CD4-positive, alpha-beta T cell treated with Interleukin-4 for 1 hour (primary cell): ENCODE results near the gene AUTS2.

Experiments
- DNase-seq, 2 donors: peaks; one replicate each; pipeline ENCODE4 v3.0.0-alpha.2; 2020 to 2022

AUTS2 gene

DNA sequence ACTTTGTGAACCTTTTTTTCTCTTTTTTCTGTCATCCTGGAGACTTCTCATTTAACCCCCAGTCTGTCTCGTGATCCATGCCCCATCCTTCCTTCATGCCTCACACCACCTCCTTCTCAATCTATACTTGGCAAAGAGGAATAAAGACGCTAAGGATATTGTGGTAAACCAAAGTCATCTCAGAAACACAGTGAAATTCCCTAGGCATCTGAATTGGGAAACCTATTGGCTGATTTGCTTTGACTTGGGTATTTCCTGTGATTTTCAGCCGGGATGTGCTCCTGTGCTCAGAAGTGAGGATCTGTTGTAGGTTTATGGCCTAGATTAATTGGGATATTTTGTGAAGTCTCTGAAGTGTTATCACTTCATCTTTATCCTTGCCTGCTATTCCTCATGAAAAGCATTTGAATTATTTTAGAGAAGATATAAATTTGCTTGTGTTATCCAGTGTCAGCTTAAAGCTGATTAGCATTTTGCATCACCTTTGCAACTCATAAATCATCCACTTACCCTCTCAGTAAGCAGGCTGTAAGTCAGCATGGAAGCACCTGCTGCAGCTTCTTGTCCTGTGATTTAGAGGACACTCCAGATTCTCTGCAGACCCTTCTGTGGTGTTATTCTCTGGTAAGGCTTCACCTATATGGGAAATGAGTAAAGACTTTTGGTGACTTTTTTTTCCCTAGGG is 138.0 kb downstream of the AUTS2 start:
- DNase-seq: no peak

- DNase-seq: no peak
These were observed 140.2 kb downstream of the AUTS2 start for GRCh38 chr7:69738396-69738951.

DNA sequence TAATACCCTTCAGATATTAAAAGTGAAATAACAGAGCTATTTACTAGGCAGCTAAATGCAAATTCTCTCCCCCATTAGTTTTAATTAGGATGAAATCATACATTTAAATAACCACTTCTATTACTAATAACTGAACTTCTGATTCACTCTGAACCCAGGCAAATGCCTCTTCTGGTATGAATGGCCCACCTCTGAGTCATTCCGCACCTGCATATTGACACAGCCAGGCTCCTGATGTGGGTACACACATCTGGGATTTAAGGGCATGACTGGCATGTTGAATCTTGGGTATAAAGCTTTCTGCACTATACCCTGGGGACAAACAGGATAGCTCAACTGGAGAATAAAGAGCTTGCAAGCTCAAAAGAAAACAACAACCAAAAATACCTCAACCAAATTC is 140.9 kb downstream of the AUTS2 start:
- no peak for DNase-seq

DNA sequence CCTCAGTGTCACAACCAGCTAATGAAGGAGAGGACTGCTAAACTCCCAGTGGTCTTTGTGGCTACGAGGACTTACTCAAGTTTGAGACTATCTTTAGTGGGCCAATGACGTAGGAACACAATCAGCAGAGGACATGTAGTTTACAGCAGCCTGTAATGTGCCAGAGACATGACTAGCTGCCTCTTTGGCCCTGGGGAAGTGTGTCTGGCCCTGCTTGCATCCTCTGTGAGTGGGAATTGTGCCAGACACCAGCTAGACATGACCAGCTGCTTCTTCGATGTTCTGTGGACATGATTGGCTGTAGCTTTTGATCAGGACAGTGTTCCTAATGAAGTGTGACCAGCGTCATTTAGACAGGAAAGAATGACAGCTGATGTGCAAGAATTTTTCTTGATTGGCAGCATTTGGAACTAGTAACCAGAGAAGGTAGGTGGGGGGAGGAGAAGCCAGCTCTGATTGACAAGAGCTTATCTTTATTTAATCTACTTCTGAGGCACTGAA is 141.7 kb downstream of the AUTS2 start:
- peak in 1 of 2 donors; percentile 12 for DNase-seq

DNA sequence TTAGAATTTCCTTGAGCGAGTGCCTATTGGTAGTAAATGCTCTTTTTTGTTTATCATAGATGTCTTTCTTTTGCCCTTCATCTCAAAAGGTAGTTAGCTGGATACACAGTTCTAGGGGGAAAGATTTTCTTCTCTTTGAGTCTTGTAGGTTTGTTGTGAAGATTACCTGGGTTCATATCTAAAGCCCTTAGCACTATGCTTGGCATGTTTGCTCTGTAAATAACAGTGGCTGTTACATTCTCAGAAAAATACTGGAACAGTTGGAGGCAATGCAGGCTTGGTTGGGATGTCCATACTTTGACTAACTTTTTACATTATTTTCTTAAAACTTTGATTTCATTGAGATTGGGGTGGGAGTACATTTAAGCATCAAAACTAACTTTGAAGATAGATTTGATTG is 144.0 kb downstream of the AUTS2 start:
- DNase-seq: no peak

- no peak for DNase-seq
These were observed 145.2 kb downstream of the AUTS2 start for GRCh38 chr7:69743436-69743835.

- DNase-seq: no peak
These were observed 145.8 kb downstream of the AUTS2 start for GRCh38 chr7:69744026-69744425.

DNA sequence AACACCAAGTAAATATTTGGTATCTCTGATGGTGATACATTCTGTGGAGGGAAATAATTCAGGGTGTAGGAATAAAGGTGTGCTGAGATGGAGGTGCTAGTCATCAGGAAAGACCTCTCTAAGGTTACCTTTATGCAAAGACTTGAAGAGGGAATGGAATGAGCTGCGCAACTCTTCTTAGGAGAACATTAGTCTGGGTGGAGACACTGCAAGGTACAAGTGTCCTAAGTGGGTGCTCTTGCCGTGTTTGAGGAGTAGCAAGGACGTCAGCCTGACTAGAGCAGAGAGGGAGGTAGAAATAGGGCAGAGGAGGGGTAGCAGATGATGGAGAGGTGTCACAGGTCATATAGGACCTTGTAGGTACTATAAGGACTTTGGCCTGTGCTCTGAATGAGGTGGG is 148.1 kb downstream of the AUTS2 start:
- DNase-seq: no peak

- DNase-seq: no peak
These were observed 148.9 kb downstream of the AUTS2 start for GRCh38 chr7:69747144-69747543.

DNA sequence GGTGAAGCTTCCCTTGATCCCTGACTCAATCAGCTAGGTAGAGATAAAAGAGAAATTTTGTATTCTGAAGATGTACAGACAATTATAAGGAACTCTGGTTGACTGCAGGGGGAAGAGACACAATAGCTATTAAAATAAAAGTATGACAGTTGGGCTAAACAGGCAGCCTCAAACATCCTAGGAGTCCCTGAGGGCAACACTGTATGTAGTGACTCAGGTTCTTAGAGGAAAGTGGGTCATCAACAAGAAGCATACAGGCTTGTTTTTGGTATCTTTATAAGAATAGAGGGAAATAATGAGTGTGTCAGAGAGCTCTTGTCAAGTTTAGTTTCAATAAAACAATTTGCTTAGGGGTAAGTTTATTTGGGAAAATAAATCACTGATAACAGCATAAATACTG is 150.3 kb downstream of the AUTS2 start:
- no peak for DNase-seq

DNA sequence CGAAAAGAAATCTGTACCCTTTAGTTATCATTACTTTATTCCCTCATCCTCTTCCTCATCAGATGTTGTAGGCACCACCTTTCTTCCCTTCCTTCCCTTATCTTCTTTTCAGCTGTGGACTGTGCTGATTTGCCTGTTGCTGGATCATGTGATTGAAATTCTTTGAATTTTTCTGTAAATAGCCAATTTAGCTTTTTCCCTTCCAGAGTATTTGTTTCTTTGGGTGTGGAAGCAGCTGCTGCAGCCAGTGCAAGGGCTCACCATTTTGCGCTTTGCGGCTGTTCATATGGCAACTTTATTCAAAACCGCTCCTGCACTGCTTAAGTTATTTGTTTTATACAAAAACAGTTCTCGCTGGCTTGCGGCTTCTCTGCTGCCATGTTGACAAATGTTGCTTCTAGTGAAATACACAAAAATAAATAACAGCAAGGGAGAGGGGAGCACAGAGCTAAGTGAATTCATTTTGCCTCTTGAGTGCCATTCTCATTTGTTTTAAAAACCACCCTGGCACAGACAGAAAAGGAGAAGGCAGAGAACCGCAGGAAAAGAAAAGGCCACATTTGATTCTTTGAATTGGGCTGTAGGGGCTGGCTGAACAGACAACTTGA is 151.2 kb downstream of the AUTS2 start:
- DNase-seq: no peak

GRCh38 chr7:69749994-69750393 is 151.7 kb downstream of the AUTS2 start:
- DNase-seq: no peak

DNA sequence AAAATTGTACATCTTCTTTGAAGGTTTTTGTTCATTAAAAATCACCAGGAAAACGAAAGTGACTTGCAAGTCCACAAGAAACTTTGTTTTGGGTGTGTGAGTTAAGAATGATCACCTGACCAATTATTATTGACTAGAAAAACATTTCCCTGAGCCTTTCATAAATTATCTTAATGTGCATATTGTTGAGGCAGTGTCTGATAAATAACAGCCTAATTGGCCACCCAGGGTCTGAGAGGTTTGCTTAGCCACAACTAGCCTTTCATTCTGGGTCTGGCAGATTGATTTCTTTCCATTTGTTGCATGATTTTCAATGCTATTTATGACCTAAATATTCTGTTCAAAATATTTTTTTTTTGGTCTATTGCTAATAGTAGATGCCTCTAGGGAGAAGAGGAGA is 152.8 kb downstream of the AUTS2 start:
- DNase-seq: no peak

DNA sequence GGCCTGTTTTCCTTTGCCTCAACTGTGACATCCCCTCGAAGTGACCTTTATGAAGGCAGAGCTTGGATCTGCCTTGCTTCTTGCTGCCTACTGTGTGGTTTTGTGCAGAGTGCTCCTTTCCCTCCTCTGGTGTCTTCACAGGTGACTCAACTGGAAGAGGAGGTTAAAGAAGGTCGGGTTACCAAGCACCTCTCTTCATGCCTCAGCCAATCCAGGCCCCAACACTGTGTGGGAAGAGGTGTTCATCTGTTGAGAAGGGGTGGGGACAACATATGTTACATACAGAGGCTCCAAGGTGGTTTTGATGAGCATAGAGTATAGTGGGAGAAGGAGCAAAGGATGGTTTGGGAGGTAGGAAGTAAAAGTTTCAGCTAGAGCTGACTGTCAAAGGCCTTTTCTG is 155.7 kb downstream of the AUTS2 start:
- DNase-seq: no peak

GRCh38 chr7:69754476-69754875 is 156.2 kb downstream of the AUTS2 start:
- no peak for DNase-seq

- no peak for DNase-seq
These were observed 158.0 kb downstream of the AUTS2 start for GRCh38 chr7:69756235-69756634.

DNA sequence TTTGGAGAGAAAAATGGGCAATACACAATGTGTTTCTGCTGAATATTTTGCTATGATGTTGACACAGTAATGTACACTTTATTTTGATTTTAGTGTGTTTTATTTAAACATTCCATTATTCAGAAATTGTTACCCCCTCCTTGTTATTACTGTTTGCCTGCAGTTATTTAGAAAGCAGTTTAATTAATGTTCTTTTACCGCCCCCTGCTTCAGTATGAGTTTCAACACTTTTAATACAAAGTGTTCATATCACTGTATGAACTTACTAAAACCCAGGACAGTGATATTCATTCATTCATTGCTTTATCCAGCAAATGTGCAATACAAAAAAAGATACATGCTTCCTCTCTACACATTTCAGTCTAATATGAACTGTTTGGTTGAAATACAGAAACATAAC is 159.3 kb downstream of the AUTS2 start:
- DNase-seq: no peak

- DNase-seq: no peak
These were observed 159.7 kb downstream of the AUTS2 start for GRCh38 chr7:69757981-69758430.

- DNase-seq: no peak
These were observed 161.1 kb downstream of the AUTS2 start for GRCh38 chr7:69759373-69759772.

GRCh38 chr7:69761290-69761922 is 163.1 kb downstream of the AUTS2 start:
- DNase-seq: no peak

- DNase-seq: no peak
These were observed 164.6 kb downstream of the AUTS2 start for GRCh38 chr7:69762821-69763352.

DNA sequence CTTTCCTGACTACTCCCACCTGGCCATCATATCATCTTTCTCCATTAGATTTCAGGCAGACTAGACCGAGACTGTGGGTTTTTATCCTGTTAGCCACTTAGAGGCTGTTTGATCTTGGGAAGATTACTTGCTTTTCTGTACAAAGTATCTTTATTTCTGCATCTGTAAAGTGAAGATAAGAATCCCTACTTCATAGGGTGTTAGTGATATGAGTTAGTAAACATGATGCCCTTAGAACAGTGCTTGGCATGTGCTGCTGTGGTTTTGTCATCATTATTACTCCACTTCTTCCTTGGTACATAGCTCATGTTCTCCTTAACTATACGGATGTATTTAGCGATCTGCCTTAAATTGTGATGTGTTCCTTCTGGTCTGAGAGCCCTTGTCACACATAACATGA is 165.2 kb downstream of the AUTS2 start:
- DNase-seq: no peak

DNA sequence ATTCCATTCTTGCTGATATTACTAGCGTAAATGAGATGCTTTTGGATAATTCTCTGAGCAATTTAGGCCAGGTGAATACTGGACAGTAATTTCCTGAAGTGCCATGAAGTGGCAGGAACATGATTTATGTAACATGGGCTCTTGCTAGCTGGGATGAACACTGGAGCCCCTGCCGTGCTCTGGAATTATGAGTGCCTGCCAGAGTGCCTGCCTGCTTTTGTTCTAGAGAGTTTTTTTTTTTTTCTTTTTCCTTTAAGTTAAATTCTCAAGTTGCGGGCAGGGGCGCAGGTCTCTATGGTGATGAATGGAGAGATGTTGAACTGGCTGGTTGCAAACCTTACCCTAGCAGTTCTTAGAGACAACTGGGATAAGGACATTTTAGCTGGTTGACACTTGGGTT is 165.9 kb downstream of the AUTS2 start:
- no peak for DNase-seq

DNA sequence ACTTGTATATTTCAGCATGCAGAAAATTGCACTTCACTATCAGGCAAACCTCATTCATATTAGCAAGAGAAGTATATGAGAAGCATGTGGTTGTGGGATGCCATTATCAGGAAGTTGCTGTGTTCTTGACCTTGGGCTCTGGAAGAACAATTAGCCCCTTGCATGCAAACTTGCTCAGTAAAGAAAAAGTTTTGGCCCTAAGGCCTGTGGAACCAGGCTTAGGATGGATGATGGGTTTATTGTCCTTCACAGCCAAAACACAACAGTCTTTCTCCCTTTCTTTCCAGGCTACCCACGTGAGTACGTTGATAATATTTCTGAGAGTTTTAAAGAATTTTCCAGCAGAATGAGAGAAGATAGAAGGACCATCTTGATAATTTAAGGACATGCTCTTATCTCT is 166.4 kb downstream of the AUTS2 start:
- no peak for DNase-seq
